Prostate gland (tissue), 2 donors: ENCODE results near the gene PLEKHA3. TPM values are rescaled to one million over a fixed set of nuclear protein-coding genes. Genes with fewer than 3 reads are reported as not detected.

ENCODE experiments used
- DNase-seq: peaks from one replicate; pipeline ENCODE4 v3.0.0-alpha.2; 2019; ENCODE audit warnings: low spot score
- H3K27ac ChIP-seq, 2 donors: fragments of 200-600 bp; sonication (generic); 2 replicates each; pipeline ENCODE4 v1.5.1; 2017 to 2019
- H3K27me3 ChIP-seq: fragments of 200-600 bp; sonication (generic); replicated peaks from 2 replicates; pipeline ENCODE4 v1.5.1; 2019; ENCODE audit not compliant: insufficient read depth
- H3K36me3 ChIP-seq, 2 donors: fragments of 200-600 bp; sonication (generic); 1 replicate in 1 of 2; 2 replicates in 1 of 2; pipeline versions ENCODE4 v1.5.1 to v1.8.1; 2017 to 2019
- H3K4me1 ChIP-seq: fragments of 200-600 bp; sonication (generic); replicated peaks from 2 replicates; pipeline ENCODE4 v1.5.1; 2019
- H3K4me3 ChIP-seq, 2 donors: fragments of 200-600 bp; sonication (generic); 2 replicates each; pipeline ENCODE4 v1.5.1; 2017 to 2019
- H3K9me3 ChIP-seq: fragments of 200-600 bp; sonication (generic); 2 replicates; pipeline ENCODE4 v1.5.1; 2017
- CTCF ChIP-seq, 4 experiments: fragments of 200-600 bp in 2 of 4; fragments of 450-650 bp in 2 of 4; sonication (generic) in 2 of 4; IDR thresholded peaks; 1 replicate in 3 of 4; 2 replicates in 1 of 4; pipeline ENCODE4 v1.5.1; 2016 to 2019; ENCODE audit warnings: antibody characterized with exemption in 4 of 4, mild to moderate bottlenecking in 2 of 4, moderate library complexity in 2 of 4
- POLR2A ChIP-seq: fragments of 450-650 bp; IDR thresholded peaks from one replicate; pipeline ENCODE4 v1.6.1; 2016; ENCODE audit warnings: antibody characterized with exemption, mild to moderate bottlenecking
- POLR2AphosphoS5 ChIP-seq: sonication (generic); formaldehyde crosslinking; IDR thresholded peaks from one replicate; pipeline ENCODE4 v1.6.1; 2017; ENCODE audit warnings: antibody characterized with exemption
- WGBS: methylation state at CpG from one replicate; pipeline ENCODE4 v1.1.5; 2018; 5-methylcytosine and 5-hydroxymethylcytosine counted together
- intact Hi-C: fragments of 100-400 bp; cut with DNase I; formaldehyde crosslinking; loops from one replicate; pipeline ENCODE4 v1.14.2; 2022
- total RNA-seq, 2 donors: library from RNA; depleted of rRNA; stranded (reverse); fragments of >200 nt; gene quantifications; one replicate each; pipeline ENCODE4 v1.1.0, GENCODE V29; 2016

Gene PLEKHA3
- total RNA-seq, 2 donors from 2014 or later: 8.2 to 15.7 TPM

DNA sequence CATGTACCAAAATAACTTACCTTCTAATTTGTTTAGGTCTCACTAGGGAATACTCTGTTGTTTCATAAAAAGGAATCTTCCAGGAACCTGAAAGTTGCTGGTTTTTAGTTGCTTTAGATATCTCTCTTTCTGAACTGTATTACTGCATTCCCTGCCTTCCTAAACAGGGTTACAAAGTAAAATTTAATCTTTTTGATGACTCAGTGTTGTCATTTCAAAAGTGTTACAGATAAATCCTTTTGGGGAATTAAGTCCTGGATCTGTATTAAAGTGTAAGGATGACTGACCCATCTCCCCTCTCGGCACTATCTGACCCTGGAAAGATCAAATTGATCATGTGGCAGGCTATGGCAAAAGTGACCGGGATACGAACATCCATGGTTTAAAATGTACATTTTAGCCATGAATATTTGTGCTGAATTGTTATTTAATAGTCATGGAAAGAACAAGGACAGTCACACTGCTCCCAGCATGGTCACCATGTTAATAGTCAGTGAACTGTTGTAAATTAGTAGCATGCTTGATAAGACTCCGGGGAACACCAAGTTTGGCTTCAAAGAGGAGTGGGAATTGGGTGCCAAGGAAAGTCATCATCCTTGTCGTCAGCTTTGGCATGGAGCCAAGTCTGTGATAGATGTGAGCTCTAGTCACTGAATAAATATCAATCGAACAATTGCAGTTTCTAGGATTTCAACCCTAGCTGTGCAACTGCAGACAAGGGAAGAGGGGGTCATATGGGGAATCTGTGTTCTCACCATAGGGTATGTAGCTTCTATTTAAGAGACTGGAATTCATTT lies 4.2 kb downstream of the PLEKHA3 start:
- TF ChIP-seq CTCF (IDR thresholded peaks at IDR 0.05) (no peak), POLR2A (no peak), POLR2AphosphoS5 (no peak)
- Histone ChIP-seq H3K27ac (no peak overlapping the region), H3K27me3 (no peaks in the 10 kb centered on the region), H3K36me3 (no peaks in the 10 kb centered on the region), H3K4me1 (peaks cover 6% of the 10 kb centered on the region), H3K4me3 (no peak overlapping the region), H3K9me3 (no peaks in the 10 kb centered on the region)
- intact Hi-C loops: no loop called here
- 46% methylated on average over 6 of the region's 6 CpGs for WGBS
- no peak for DNase-seq

DNA sequence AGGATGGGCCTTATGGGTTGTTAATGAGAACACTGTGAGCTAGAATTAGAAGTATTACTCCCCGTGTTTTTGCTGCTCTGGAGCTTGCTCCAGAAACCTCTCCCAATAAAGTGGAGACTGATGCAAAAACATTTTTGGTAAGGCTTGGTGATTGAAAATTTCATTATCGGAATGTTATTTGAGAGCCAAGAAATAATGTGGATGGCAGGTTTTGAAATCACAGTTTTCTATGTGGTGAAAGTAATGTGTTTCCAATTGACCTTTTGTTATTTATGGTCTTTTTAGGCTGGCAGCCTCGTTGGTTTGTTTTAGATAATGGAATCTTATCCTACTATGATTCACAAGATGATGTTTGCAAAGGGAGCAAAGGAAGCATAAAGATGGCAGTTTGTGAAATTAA lies 5.1 kb downstream of the PLEKHA3 start:
- DNase-seq: no peak
- H3K4me1 ChIP-seq: peaks cover 2% of the 10 kb centered on the region
- H3K27ac ChIP-seq: no peak overlapping the region
- WGBS: 68% methylated on average over 3 of the region's 3 CpGs
- H3K9me3 ChIP-seq: no peaks in the 10 kb centered on the region
- TF ChIP-seq CTCF (IDR thresholded peaks at IDR 0.05) (no peak), POLR2A (no peak), POLR2AphosphoS5 (no peak)
- H3K4me3 ChIP-seq: no peak overlapping the region
- H3K36me3 ChIP-seq: no peaks in the 10 kb centered on the region
- no peaks in the 10 kb centered on the region for H3K27me3 ChIP-seq
- intact Hi-C loops: no loop called here

GRCh38 chr2:178491612-178492011 lies 11.4 kb downstream of the PLEKHA3 start:
- TF ChIP-seq CTCF (IDR thresholded peaks at IDR 0.05): no peak
- no peak for TF ChIP-seq POLR2A
- no peak for TF ChIP-seq POLR2AphosphoS5
- no peak overlapping the region for H3K27ac ChIP-seq
- 93% methylated on average over 6 of the region's 6 CpGs for WGBS
- H3K9me3 ChIP-seq: no peaks in the 10 kb centered on the region
- no peaks in the 10 kb centered on the region for H3K36me3 ChIP-seq
- no peaks in the 10 kb centered on the region for H3K27me3 ChIP-seq
- H3K4me1 ChIP-seq: no peaks in the 10 kb centered on the region
- intact Hi-C loops: no loop called here
- no peak overlapping the region for H3K4me3 ChIP-seq
- no peak for DNase-seq

DNA sequence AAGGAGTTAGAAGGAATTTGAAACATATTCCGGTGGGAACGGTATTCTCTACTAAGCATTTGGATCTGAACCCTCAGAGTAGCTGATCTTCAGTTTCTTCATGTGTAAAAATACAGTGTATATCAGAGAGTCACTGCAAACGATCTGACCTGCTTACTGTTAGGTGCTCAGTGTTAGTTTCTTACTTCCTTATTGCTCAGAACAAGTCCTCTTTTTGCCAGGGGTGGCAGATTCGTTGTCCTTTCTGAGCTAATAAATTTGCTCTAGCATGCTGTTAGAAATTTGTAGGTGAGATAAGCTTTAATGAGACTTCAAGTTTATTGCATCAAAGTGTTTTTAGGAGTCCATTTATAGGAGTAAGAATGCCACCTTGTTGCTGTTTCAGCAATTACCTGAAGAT lies 15.8 kb downstream of the PLEKHA3 start:
- Histone ChIP-seq H3K27me3 (no peaks in the 10 kb centered on the region), H3K4me3 (no peak overlapping the region), H3K27ac (no peak overlapping the region), H3K36me3 (peaks cover 0 to 6% of the 10 kb centered on the region in 2 donors), H3K4me1 (no peaks in the 10 kb centered on the region), H3K9me3 (no peaks in the 10 kb centered on the region)
- WGBS: 63% methylated on average over 4 of the region's 4 CpGs
- TF ChIP-seq POLR2A (no peak), CTCF (IDR thresholded peaks at IDR 0.05) (no peak), POLR2AphosphoS5 (no peak)
- DNase-seq: no peak
- intact Hi-C loops: no loop called here

- Histone ChIP-seq H3K36me3 (peaks cover 0 to 9% of the 10 kb centered on the region in 2 donors), H3K27me3 (no peaks in the 10 kb centered on the region), H3K4me1 (no peaks in the 10 kb centered on the region), H3K4me3 (no peak overlapping the region), H3K9me3 (no peaks in the 10 kb centered on the region), H3K27ac (no peak overlapping the region)
- intact Hi-C loops: no loop called here
- TF ChIP-seq POLR2AphosphoS5 (no peak), CTCF (IDR thresholded peaks at IDR 0.05) (no peak), POLR2A (no peak)
- no peak for DNase-seq
These were observed 17.9 kb downstream of the PLEKHA3 start for GRCh38 chr2:178498137-178498536.
